NCI-H2227 (cell line): ENCODE data around the gene FBXO47.
"Not testable (repeated sequence)": the region's sequence is repeated elsewhere in the genome, so short reads cannot be mapped to it uniquely, and the experiment has no call there.

Source experiments
- DNase-seq: peaks from one replicate; lab custom pipeline; 2025; ENCODE audit not compliant: unreplicated experiment; lab: John Stamatoyannopoulos, UW

The FBXO47 gene

DNA sequence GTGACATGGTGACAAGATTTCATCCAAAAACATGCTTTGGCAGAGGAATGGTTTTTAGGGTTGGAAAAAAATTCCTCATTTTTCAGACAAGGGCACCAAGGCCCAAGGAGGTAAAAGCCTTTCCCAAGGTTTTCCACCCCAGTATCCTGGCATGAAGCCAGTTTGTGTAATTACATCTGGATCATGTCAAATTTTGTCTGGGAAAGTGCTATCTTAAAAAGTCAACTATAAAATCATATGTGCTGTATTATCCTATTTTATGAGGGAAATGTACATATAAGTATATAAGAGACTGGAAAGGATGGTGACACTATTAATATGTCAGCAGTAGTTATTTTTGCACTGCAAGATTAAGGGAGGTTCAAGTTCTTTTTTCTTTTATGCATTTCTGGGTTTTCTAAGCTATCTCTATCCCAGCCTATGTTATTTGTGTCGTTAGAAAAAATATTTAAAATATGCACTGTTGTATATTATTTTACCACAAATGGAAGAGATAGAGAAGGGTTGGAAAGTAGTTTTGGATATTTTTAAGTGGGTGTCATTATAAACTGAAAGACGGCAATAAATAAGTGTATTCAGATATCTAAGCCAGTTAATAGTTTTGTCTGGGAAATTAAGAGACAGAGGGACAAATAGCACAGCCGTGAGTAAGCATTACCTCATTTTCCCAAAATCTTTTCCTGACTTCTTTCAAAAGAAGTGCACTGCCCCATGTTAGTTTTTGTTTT is 13.5 kb upstream of the FBXO47 start:
- peak; percentile 56 for DNase-seq

DNA sequence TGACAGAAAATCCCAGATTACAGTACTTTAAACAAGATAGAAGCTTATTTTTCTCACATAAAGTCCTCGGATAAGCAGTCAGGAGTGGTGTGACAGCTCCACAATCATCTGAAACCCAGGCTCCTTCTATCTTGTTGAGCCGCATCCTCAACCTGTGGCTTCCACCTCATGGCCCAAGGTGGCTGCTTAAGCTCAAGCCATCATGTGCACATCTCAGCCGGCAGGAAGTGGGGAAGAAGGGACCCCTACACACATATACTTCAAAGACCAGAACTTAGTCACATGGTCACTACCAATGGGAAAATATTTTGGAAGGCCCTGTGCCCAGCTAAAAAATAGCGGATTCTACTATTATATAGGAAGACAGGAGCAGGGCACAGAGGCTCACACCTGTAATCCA is 11.0 kb upstream of the FBXO47 start:
- no peak for DNase-seq

DNA sequence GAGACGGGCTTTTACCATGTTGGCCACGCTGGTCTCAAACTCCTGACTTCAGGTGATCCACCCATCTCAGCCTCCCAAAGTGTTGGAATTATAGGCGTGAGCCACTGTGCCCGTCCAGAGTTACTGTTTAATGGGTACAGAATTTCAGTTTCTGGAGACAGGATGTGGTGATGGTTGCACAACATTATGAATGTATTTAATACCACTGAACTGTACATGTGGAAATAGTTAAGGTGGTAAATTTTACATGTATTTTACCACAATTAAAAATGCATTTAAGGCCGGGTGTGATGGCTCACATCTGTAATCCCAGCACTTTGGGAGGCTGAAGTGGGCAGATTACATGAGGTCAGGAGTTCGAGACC is 9.0 kb upstream of the FBXO47 start:
- not testable (repeated sequence) for DNase-seq

DNA sequence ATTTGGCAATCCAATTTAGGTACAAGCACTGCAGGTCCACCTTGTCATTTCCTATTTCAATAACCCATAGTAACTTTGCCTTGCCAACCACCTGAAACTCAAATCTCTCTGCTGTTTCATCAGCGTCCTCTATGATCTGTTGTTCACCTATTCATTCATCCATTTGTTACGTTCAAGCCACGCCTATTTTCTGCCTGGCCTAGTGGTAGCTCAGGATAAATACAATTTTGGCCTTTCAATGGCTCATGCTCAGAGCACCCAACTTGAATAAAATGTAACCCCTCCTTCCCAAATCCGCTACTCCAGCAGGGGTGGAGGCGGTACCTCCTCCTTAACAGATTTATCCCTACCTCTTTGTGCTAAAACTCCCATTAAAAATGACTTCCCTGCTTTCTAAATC is 3.6 kb upstream of the FBXO47 start:
- peak; percentile 18 for DNase-seq

- DNase-seq, result no peak
These were observed 2.9 kb upstream of the FBXO47 start for GRCh38 chr17:38970128-38970527.

DNA sequence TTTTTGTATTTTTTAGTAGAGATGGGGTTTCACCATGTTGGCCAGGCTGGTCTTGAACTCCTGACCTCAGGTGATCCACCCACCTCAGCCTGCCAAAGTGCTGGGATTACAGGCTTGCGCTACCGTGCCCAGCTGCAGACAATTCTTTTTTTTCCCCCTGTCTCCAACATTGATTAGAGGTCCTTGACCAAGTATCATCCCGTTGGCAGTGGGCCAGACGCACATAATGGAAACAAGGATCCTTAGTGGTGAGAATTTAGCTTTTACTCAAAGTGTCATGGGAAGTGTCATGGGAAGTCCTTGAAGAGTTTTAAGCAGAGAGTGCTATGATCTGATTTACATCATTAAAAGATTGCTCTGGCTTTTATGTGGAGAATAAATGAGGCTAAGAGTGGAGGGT is 2.1 kb upstream of the FBXO47 start:
- DNase-seq, result peak; percentile 80

GRCh38 chr17:38961413-38961812 is 5.8 kb downstream of the FBXO47 start:
- DNase-seq, result no peak

DNA sequence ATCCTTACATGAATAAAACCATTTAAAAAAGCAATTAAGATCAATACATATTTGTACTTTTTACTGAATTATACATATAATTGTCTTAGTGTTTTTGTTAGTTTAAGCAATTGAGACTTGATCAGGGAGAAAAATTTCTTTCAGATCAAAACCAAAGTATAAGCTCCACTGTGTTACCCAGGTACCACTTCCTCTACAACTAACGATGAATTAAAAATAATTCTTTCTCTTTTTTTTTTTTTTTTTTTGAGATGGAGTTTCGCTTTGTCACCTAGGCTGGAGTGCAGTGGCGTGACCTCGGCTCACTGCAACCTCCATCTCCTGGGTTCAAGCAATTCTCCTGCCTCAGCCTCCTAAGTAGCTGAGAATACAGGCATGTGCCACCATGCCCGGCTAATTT is 6.8 kb downstream of the FBXO47 start:
- DNase-seq, result no peak

GRCh38 chr17:38959508-38959907 is 7.7 kb downstream of the FBXO47 start:
- DNase-seq, result no peak

- no peak for DNase-seq
These were observed 8.4 kb downstream of the FBXO47 start for GRCh38 chr17:38958756-38959155.

- DNase-seq, result no peak
These were observed 8.9 kb downstream of the FBXO47 start for GRCh38 chr17:38958326-38958725.

GRCh38 chr17:38953800-38954199 is 13.4 kb downstream of the FBXO47 start:
- DNase-seq, result not testable (repeated sequence)

DNA sequence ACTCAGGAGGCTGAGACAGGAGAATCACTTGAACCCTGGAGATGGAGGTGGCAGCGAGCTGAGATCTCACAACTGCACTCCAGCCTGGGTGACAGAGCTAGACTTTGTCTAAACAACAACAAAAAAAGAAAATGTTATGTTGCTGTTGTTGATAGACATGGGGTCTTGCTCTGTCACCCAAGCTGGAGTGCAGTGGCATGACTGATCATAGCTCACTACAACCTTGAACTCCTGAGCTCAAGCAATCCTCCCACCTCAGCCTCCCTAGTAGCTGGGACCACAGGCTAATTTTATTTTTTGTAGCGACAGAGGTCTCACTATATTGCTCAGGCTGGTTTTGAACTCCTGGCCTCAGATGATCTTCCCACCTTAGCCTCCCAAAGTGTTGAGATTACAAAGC is 20.0 kb downstream of the FBXO47 start:
- DNase-seq, result no peak

DNA sequence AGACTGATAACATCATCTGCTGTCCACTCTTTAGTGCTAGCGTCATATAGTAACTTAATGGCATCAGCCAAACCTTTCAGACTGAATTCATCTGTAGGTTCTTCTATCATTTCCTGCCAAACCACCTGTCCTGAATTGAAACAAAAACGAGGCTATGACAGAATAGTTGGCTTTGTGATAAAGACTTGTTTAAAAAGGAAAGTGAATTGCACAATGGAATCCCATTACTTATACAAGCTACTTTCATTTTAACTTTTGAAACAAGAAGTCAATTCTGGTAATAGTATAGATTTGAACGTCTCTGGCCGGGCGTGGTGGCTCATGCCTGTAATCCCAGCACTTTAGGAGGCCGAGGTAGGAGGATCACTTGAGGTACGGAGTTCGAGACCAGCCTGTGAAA is 23.6 kb downstream of the FBXO47 start:
- DNase-seq, result no peak

DNA sequence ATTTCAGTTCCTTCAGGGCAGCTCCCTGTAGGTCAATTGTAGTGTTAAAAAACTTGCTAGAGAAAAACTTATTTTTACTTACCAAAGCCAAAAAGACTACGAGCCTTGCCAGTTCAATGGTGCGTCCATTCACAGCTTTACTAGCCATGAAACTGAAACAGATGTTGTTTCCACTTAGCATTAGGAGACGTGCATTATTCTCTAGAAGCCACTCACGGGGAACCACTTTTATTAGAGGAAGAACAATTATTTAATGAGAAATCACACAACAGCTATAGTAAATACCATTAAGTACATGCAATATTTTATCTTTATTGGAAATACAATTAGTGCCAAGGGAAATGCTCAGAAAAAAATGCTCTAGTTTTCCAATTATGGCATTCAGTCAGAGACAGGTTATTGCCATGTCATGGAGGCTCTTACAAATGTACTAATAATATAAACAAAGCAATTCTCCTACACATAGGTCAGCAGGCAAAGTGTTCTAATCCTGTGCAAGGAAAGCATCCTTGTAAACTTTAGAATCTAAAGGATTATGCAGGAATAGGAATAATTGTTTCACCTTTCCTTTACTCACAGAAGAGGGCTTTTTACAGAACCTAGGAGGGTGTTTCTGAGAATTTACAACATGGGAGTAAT is 24.4 kb downstream of the FBXO47 start:
- no peak for DNase-seq

DNA sequence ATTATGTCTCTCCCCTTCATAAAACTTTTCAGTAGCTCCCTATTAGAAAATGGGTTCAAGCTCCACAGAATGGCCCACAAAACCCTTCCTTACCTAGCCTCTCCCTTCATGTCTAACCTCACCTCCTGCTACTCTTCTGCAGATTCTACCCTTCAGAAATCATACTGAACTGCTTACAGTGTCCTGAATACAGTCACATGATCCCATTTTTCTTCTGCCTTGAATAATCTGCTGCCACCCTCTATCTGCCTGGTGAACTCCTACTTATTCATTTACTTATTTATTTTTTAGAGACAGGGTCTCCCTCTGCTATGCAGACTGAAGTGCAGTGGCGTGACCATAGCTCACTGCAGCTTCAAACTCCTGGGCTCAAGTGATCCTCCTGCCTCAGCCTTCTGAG is 26.8 kb downstream of the FBXO47 start:
- no peak for DNase-seq

- DNase-seq, result no peak
These were observed 27.2 kb downstream of the FBXO47 start for GRCh38 chr17:38939987-38940386.

GRCh38 chr17:38933962-38934361 is 33.2 kb downstream of the FBXO47 start:
- DNase-seq, result not testable (repeated sequence)

DNA sequence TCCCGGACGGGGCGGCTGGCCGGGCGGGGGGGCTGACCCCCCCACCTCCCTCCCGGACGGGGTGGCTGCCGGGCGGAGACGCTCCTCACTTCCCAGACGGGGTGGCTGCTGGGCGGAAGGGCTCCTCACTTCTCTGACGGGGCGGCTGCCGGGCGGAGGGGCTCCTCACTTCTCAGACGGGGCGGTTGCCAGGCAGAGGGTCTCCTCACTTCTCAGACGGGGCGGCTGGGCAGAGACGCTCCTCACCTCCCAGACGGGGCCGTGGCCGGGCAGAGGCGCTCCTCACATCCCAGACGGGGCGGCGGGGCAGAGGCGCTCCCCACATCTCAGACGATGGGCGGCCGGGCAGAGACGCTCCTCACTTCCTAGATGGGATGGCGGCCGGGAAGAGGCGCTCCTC is 36.4 kb downstream of the FBXO47 start:
- not testable (repeated sequence) for DNase-seq

GRCh38 chr17:38926293-38927070 is 40.7 kb downstream of the FBXO47 start:
- no peak for DNase-seq

DNA sequence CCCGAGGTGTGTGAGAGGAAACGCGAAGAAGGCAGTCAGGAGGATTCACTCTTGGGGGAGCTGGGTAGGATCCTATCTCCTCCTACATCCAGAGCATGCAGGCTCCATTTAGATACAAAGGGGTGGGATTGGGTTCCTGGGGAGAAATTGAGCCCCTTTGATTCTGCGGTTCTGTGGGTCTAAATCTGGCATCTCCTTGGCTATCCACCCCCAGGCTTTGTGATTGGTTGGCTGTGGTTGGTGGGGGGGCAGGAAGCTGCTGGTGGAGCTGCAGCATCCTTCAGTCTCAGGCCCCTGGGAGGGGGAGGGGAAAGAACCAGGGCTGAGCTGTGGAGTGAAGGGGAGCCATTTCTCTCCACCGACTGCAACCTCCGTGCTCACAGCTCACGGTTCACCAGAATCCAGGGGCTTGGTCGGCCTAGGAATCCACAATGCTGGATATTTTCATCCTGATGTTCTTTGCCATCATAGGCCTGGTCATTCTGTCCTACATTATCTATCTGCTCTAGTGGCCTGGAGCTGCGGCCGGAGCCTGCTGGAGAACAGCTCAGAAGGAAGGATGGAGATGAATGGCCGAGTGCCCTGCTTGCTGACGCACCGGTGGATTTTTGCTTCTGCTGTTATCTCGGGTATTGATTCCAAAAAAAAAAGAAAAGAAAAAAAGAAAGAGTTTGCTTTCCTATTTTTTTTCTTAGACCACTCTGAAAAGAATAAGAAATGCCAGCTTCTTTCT is 41.8 kb downstream of the FBXO47 start, which contains the start of gene LASP1NB:
TSS of gene LASP1NB (plus strand) at position 352 of the 733 bp plus-strand sequence.
- DNase-seq, result peak; percentile 93
